IPS-18a (cell line): ENCODE measurements around the gene RGS3.

Experiments
- H3K27ac ChIP-seq: one replicate; pipeline ENCODE4 v1.5.1; 2013; ENCODE audit warnings: low read length
- H3K27me3 ChIP-seq: one replicate; pipeline ENCODE4 v1.6.1; 2013; ENCODE audit warnings: mild to moderate bottlenecking, low read length; ENCODE audit not compliant: control insufficient read depth, insufficient read depth
- H3K36me3 ChIP-seq: one replicate; pipeline ENCODE4 v1.6.1; 2013; ENCODE audit warnings: low read depth, low read length; ENCODE audit not compliant: control insufficient read depth
- H3K4me1 ChIP-seq: one replicate; pipeline ENCODE4 v1.6.1; 2013; ENCODE audit warnings: low read depth, low read length; ENCODE audit not compliant: control insufficient read depth
- H3K4me3 ChIP-seq: one replicate; pipeline ENCODE4 v1.5.1; 2013; ENCODE audit warnings: low read length
- H3K9ac ChIP-seq: one replicate; pipeline ENCODE4 v1.6.1; 2013; ENCODE audit warnings: mild to moderate bottlenecking, low read length, moderate library complexity
- H3K9me3 ChIP-seq: one replicate; pipeline ENCODE4 v1.6.1; 2013; ENCODE audit warnings: low read depth, low read length; ENCODE audit not compliant: control insufficient read depth

The RGS3 gene

GRCh38 chr9:113504725-113505590, 41.4 kb downstream of the RGS3 start:
- Histone ChIP-seq H3K4me1 (peaks cover 40% of the 10 kb centered on the region), H3K27me3 (no peaks in the 10 kb centered on the region), H3K9ac (no peak overlapping the region), H3K9me3 (no peaks in the 10 kb centered on the region), H3K4me3 (no peak overlapping the region), H3K27ac (no peak overlapping the region), H3K36me3 (no peaks in the 10 kb centered on the region)

- H3K4me3 ChIP-seq: no peak overlapping the region
- H3K9ac ChIP-seq: no peak overlapping the region
- no peak overlapping the region for H3K27ac ChIP-seq
- peaks cover 40% of the 10 kb centered on the region for H3K4me1 ChIP-seq
- no peaks in the 10 kb centered on the region for H3K36me3 ChIP-seq
- no peaks in the 10 kb centered on the region for H3K27me3 ChIP-seq
- no peaks in the 10 kb centered on the region for H3K9me3 ChIP-seq
These were observed 42.6 kb downstream of the RGS3 start for GRCh38 chr9:113506090-113506589.

GRCh38 chr9:113507256-113507655, 43.7 kb downstream of the RGS3 start:
- peaks cover 29% of the 10 kb centered on the region for H3K4me1 ChIP-seq
- H3K27me3 ChIP-seq: no peaks in the 10 kb centered on the region
- H3K4me3 ChIP-seq: no peak overlapping the region
- H3K9ac ChIP-seq: no peak overlapping the region
- H3K9me3 ChIP-seq: no peaks in the 10 kb centered on the region
- no peak overlapping the region for H3K27ac ChIP-seq
- H3K36me3 ChIP-seq: no peaks in the 10 kb centered on the region

- H3K9ac ChIP-seq: no peak overlapping the region
- H3K36me3 ChIP-seq: no peaks in the 10 kb centered on the region
These were observed 44.7 kb downstream of the RGS3 start for GRCh38 chr9:113508111-113508749.

GRCh38 chr9:113509463-113509862, 45.9 kb downstream of the RGS3 start:
- Histone ChIP-seq H3K4me3 (no peak overlapping the region), H3K27me3 (no peaks in the 10 kb centered on the region), H3K9me3 (no peaks in the 10 kb centered on the region), H3K36me3 (no peaks in the 10 kb centered on the region), H3K4me1 (peaks cover 17% of the 10 kb centered on the region), H3K9ac (no peak overlapping the region), H3K27ac (no peak overlapping the region)

More at GRCh38 chr9:113508111-113508749, 44.7 kb downstream of the RGS3 start:
- Histone ChIP-seq H3K9me3 (no peaks in the 10 kb centered on the region), H3K4me3 (no peak overlapping the region), H3K4me1 (peaks cover 23% of the 10 kb centered on the region), H3K27ac (no peak overlapping the region), H3K27me3 (no peaks in the 10 kb centered on the region)

- no peaks in the 10 kb centered on the region for H3K9me3 ChIP-seq
- no peak overlapping the region for H3K4me3 ChIP-seq
- H3K4me1 ChIP-seq: peaks cover 9% of the 10 kb centered on the region
- H3K9ac ChIP-seq: no peak overlapping the region
- no peak overlapping the region for H3K27ac ChIP-seq
- H3K27me3 ChIP-seq: no peaks in the 10 kb centered on the region
- no peaks in the 10 kb centered on the region for H3K36me3 ChIP-seq
These were observed 47.6 kb downstream of the RGS3 start for GRCh38 chr9:113511047-113511521.

- no peaks in the 10 kb centered on the region for H3K9me3 ChIP-seq
- H3K27me3 ChIP-seq: no peaks in the 10 kb centered on the region
- H3K36me3 ChIP-seq: no peaks in the 10 kb centered on the region
- no peak overlapping the region for H3K27ac ChIP-seq
- H3K9ac ChIP-seq: no peak overlapping the region
- no peaks in the 10 kb centered on the region for H3K4me1 ChIP-seq
- no peak overlapping the region for H3K4me3 ChIP-seq
These were observed 48.6 kb downstream of the RGS3 start for GRCh38 chr9:113511856-113512761.

- Histone ChIP-seq H3K4me3 (no peak overlapping the region), H3K9ac (no peak overlapping the region), H3K36me3 (no peaks in the 10 kb centered on the region), H3K4me1 (no peaks in the 10 kb centered on the region), H3K9me3 (no peaks in the 10 kb centered on the region), H3K27me3 (no peaks in the 10 kb centered on the region), H3K27ac (no peak overlapping the region)
These were observed 49.6 kb downstream of the RGS3 start for GRCh38 chr9:113513111-113513510.

GRCh38 chr9:113513536-113513935, 50.0 kb downstream of the RGS3 start:
- Histone ChIP-seq H3K36me3 (no peaks in the 10 kb centered on the region), H3K9me3 (no peaks in the 10 kb centered on the region), H3K27me3 (no peaks in the 10 kb centered on the region), H3K4me3 (no peak overlapping the region), H3K27ac (no peak overlapping the region), H3K4me1 (no peaks in the 10 kb centered on the region), H3K9ac (no peak overlapping the region)

GRCh38 chr9:113514061-113514460, 50.5 kb downstream of the RGS3 start:
- Histone ChIP-seq H3K36me3 (no peaks in the 10 kb centered on the region), H3K27ac (no peak overlapping the region), H3K4me3 (no peak overlapping the region), H3K4me1 (no peaks in the 10 kb centered on the region), H3K9me3 (no peaks in the 10 kb centered on the region), H3K9ac (no peak overlapping the region), H3K27me3 (no peaks in the 10 kb centered on the region)

GRCh38 chr9:113514748-113515147, 51.2 kb downstream of the RGS3 start:
- Histone ChIP-seq H3K9ac (no peak overlapping the region), H3K4me3 (no peak overlapping the region), H3K9me3 (no peaks in the 10 kb centered on the region), H3K4me1 (no peaks in the 10 kb centered on the region), H3K27me3 (no peaks in the 10 kb centered on the region), H3K27ac (no peak overlapping the region), H3K36me3 (no peaks in the 10 kb centered on the region)
